Breast epithelium (tissue), 4 donors: ENCODE measurements around the gene IFT52. TPM values are rescaled to one million over a fixed set of nuclear protein-coding genes. Genes with fewer than 3 reads are reported as not detected.

ENCODE experiments used
- DNase-seq, 2 donors: peaks; one replicate each; pipeline ENCODE4 v3.0.0-alpha.2; 2019; ENCODE audit warnings: low spot score in 2 of 2
- H3K27ac ChIP-seq, 2 donors: fragments of 200-600 bp; sonication (generic) in 1 of 2; one replicate each; pipeline ENCODE4 v1.5.1; 2016 to 2019; ENCODE audit warnings: mild to moderate bottlenecking in 1 of 2
- H3K27me3 ChIP-seq, 2 donors: fragments of 200-600 bp; sonication (generic) in 1 of 2; one replicate each; pipeline versions ENCODE4 v1.5.1 to v1.6.0; 2017 to 2019; ENCODE audit warnings: control low read depth in 1 of 2, mild to moderate bottlenecking in 1 of 2
- H3K36me3 ChIP-seq: fragments of 200-600 bp; one replicate; pipeline ENCODE4 v1.5.1; 2019
- H3K4me1 ChIP-seq, 2 donors: fragments of 200-600 bp; sonication (generic); one replicate each; pipeline ENCODE4 v1.5.1; 2016 to 2019; ENCODE audit warnings: control low read depth in 1 of 2
- H3K4me3 ChIP-seq, 3 donors: fragments of 200-600 bp; sonication (generic); 1 replicate in 2 of 3; 2 replicates in 1 of 3; pipeline ENCODE4 v1.5.1; 2016 to 2019; ENCODE audit warnings: mild to moderate bottlenecking in 3 of 3, moderate library complexity in 2 of 3
- H3K9me3 ChIP-seq, 2 donors: fragments of 200-600 bp; sonication (generic) in 1 of 2; one replicate each; pipeline ENCODE4 v1.5.1; 2016 to 2019; ENCODE audit warnings: control low read depth in 1 of 2
- POLR2A ChIP-seq: fragments of 450-650 bp; IDR thresholded peaks from one replicate; pipeline ENCODE4 v1.6.1; 2016; ENCODE audit warnings: antibody characterized with exemption, mild to moderate bottlenecking, moderate library complexity
- POLR2AphosphoS5 ChIP-seq, 3 donors: sonication (generic); formaldehyde crosslinking; IDR thresholded peaks; one replicate each; pipeline ENCODE4 v1.6.1; 2017; ENCODE audit warnings: antibody characterized with exemption in 3 of 3
- intact Hi-C: fragments of 100-400 bp; cut with DNase I; formaldehyde crosslinking; loops from one replicate; pipeline ENCODE4 v1.15.1; 2023; ENCODE audit warnings: low total_unique reads
- total RNA-seq, 3 donors: library from RNA; depleted of rRNA; stranded (reverse); fragments of >200 nt; gene quantifications; one replicate each; pipeline ENCODE4 v1.1.0, GENCODE V29; 2016
- TF ChIP-seq, protein P1 (sequence below), 3 donors: fragments of 450-650 bp; IDR thresholded peaks; one replicate each; pipeline ENCODE4 v1.5.1; 2016 to 2017; ENCODE audit warnings: antibody characterized with exemption in 3 of 3, mild to moderate bottlenecking in 3 of 3, moderate library complexity in 3 of 3

The IFT52 gene
- total RNA-seq, 3 donors from 2014 or later, result 20.6 to 34.2 (median 25.3) TPM

- Histone ChIP-seq H3K4me3 (no peak overlapping the region), H3K36me3 (no peaks in the 10 kb centered on the region), H3K4me1 (peaks cover 5% of the 10 kb centered on the region in 2 donors), H3K9me3 (no peaks in the 10 kb centered on the region), H3K27me3 (peaks cover 0 to 8% of the 10 kb centered on the region in 2 donors), H3K27ac (no peak overlapping the region)
- intact Hi-C loops, result no loop called here
- TF ChIP-seq POLR2AphosphoS5 (IDR thresholded peaks at IDR 0.05) (no peak), POLR2A (no peak)
- TF ChIP-seq, protein P1, sequence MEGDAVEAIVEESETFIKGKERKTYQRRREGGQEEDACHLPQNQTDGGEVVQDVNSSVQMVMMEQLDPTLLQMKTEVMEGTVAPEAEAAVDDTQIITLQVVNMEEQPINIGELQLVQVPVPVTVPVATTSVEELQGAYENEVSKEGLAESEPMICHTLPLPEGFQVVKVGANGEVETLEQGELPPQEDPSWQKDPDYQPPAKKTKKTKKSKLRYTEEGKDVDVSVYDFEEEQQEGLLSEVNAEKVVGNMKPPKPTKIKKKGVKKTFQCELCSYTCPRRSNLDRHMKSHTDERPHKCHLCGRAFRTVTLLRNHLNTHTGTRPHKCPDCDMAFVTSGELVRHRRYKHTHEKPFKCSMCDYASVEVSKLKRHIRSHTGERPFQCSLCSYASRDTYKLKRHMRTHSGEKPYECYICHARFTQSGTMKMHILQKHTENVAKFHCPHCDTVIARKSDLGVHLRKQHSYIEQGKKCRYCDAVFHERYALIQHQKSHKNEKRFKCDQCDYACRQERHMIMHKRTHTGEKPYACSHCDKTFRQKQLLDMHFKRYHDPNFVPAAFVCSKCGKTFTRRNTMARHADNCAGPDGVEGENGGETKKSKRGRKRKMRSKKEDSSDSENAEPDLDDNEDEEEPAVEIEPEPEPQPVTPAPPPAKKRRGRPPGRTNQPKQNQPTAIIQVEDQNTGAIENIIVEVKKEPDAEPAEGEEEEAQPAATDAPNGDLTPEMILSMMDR (IDR thresholded peaks at IDR 0.05), result no peak
- no peak for DNase-seq
These were observed 72.4 kb downstream of the IFT52 start for GRCh38 chr20:43662943-43663655.

DNA sequence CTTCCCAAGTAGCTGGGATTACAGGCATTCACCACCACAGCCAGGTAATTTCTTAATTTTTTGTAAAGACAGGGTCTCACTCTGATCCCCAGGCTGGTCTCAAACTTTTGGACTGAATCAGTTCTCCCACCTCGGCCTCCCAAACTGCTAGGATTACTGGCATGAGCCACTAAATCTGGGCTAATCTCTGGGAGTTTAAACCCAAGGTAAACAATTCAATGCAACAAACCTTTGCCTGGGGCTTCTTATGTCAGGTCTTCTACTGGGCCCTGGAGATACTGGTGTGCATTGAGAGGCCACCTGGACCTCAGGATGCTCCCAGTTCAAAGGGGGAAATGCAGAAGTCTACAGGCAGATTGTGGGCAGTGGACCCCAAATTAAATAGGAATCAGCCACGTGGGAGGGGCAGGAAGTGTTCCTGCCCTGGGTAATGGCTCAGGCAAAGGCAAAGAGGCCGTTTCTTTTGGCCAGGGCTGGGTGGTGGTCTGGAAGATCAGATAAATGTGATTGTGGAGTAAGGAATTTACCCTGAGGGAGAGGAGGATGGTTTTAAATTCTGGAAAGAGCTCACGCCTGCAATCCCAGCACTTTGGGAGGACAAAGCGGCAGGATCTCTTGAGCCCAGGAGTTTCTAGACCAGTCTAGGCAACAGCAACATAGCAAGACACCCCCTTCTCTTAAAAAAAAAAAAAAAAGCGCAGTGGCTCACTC lies 74.9 kb downstream of the IFT52 start:
- TF ChIP-seq, protein P1 (IDR thresholded peaks at IDR 0.05), result no peak
- TF ChIP-seq POLR2A (no peak), POLR2AphosphoS5 (IDR thresholded peaks at IDR 0.05) (no peak)
- H3K27me3 ChIP-seq, result peaks cover 0 to 22% of the 10 kb centered on the region in 2 donors
- H3K27ac ChIP-seq, result no peak overlapping the region
- intact Hi-C loops, result no loop called here
- peaks cover 5% of the 10 kb centered on the region in 2 donors for H3K4me1 ChIP-seq
- no peak overlapping the region for H3K4me3 ChIP-seq
- no peaks in the 10 kb centered on the region for H3K9me3 ChIP-seq
- no peaks in the 10 kb centered on the region for H3K36me3 ChIP-seq
- no peak for DNase-seq

DNA sequence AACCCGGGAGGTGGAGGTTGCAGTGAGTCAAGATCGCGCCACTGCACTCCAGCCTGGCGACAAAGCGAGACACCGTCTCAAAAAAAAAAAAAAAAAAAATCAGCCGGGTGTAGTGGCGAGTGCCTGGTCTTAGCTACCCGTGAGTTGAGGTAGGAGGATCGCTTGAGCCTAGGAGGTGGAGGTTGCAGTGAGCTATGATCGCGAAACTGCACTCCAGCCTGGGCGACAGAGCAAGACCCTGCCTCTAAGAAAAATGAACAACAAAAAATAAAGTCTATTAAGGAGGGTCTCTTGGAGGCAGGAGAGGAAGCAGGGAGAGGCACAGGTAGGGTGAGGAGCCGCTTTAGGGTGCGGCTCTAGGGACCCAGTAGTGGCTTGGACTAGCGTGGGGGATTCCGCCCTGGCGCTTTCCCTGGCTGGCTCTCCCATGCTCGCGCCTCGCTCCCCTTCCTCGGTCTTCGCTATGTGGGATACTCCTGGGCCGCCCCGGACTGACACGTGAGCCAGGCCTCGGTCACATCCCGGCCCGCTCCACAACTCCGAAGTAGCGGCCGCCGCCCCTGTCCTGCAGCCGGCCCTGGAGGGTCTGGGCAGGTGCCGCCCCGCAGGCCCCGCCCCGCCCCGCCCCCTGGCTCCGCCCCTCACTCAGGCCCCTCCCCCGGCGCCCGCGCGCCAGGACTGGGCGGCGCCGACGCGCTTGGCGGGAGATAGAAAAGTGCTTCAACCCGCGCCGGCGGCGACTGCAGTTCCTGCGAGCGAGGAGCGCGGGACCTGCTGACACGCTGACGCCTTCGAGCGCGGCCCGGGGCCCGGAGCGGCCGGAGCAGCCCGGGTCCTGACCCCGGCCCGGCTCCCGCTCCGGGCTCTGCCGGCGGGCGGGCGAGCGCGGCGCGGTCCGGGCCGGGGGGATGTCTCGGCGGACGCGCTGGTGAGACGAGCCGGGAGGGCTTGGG lies 75.9 kb downstream of the IFT52 start, which contains the start of gene MYBL2:
Gene MYBL2 (plus strand): TSS at position 739 of the 953 bp plus-strand sequence. CDS start 170 bp downstream, at position 909.
- no peaks in the 10 kb centered on the region for H3K36me3 ChIP-seq
- no peaks in the 10 kb centered on the region for H3K9me3 ChIP-seq
- H3K4me1 ChIP-seq, result peaks cover 5% of the 10 kb centered on the region in 2 donors
- no peak for DNase-seq
- peaks cover 0 to 22% of the 10 kb centered on the region in 2 donors for H3K27me3 ChIP-seq
- no peak within 1 kb of the TSS for H3K27ac ChIP-seq
- intact Hi-C loops, result no loop called here
- H3K4me3 ChIP-seq, result peak within 1 kb of the TSS in 2 of 3 donors; percentile 52 to 66
- TF ChIP-seq, protein P1 (IDR thresholded peaks at IDR 0.05), result no peak
- TF ChIP-seq POLR2AphosphoS5 (IDR thresholded peaks at IDR 0.05), result no peak
- TF ChIP-seq POLR2A, result no peak

DNA sequence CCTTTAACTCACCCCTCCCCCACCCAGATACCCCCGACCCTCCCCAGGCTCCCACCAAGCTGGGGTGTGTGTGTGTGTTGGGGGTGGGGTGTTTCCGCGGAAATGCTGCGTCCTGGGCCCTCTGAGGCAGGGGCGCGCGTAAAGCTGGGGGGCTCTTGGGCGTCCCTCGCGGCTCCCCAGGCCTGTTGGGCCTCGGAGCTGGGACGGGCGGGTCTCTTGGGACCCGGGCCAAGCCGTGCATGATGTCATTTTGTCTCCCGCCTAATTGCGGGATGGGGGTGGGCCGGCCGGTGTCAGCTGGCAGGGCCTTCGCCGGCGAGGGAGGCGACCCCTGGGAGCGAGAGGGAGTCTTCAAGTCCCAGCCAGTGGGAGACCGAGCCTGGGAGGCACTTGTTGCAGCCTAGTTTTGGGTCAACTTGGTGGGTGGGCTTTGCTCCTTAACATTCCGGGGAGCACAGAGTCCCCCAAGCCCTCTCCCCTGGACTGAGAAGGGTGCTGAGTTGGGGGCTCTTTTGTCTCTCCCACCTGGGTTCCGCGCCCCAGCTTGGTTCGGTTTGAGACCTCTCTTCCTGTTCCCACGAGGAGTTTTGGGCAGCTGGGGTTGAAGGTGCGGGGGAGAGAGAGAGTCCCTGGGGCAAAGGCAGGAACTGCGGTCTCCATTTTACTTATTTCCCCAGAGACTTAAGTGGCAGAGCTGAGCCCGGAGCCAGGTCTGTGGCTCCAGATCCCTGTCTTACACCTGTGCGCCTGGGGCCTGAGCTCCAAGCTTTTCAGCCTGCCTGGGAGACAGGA lies 76.8 kb downstream of the IFT52 start:
- DNase-seq, result no peak
- peaks cover 5% of the 10 kb centered on the region in 2 donors for H3K4me1 ChIP-seq
- intact Hi-C loops, result no loop called here
- peak overlapping the region in 2 of 3 donors; percentile 52 to 66 for H3K4me3 ChIP-seq
- no peak overlapping the region for H3K27ac ChIP-seq
- H3K27me3 ChIP-seq, result peaks cover 0 to 22% of the 10 kb centered on the region in 2 donors
- H3K9me3 ChIP-seq, result no peaks in the 10 kb centered on the region
- TF ChIP-seq, protein P1 (IDR thresholded peaks at IDR 0.05), result no peak
- TF ChIP-seq POLR2AphosphoS5 (IDR thresholded peaks at IDR 0.05), result no peak
- TF ChIP-seq POLR2A, result no peak
- H3K36me3 ChIP-seq, result no peaks in the 10 kb centered on the region
